HL-60 (cell line): ENCODE data around the gene TXNDC2.

Experiments used
- CTCF ChIP-seq: IDR thresholded peaks from one replicate; pipeline ENCODE4 v1.5.1; 2011; ENCODE audit warnings: low read length, control low read depth, inconsistent platforms; ENCODE audit not compliant: insufficient read depth
- REST ChIP-seq: IDR thresholded peaks from 2 replicates; pipeline ENCODE4 v1.6.1; 2012; ENCODE audit warnings: low read depth; ENCODE audit not compliant: insufficient replicate concordance

- no peak for TF ChIP-seq CTCF
- TF ChIP-seq REST, result no peak
Observed at GRCh38 chr18:9872823-9873222, 12.9 kb upstream of the TXNDC2 start.
